Peyer's patch (tissue), 4 donors: ENCODE data around the gene MAP1A. TPM values are rescaled to one million over a fixed set of nuclear protein-coding genes. Genes with fewer than 3 reads are reported as not detected.

Source experiments
- DNase-seq, 3 donors: peaks; one replicate each; pipeline ENCODE4 v3.0.0-alpha.2; 2017 to 2019
- H3K27ac ChIP-seq, 4 donors: fragments of 200-600 bp; sonication (generic); one replicate each; pipeline ENCODE4 v1.5.1; 2016 to 2019
- H3K27me3 ChIP-seq, 2 donors: fragments of 200-600 bp; sonication (generic); one replicate each; pipeline ENCODE4 v1.5.1; 2019
- H3K36me3 ChIP-seq, 3 donors: fragments of 200-600 bp; sonication (generic); one replicate each; pipeline ENCODE4 v1.5.1; 2016 to 2019
- H3K4me1 ChIP-seq, 4 donors: fragments of 200-600 bp; sonication (generic); one replicate each; pipeline ENCODE4 v1.5.1; 2016 to 2019
- H3K4me3 ChIP-seq, 4 donors: fragments of 200-600 bp; sonication (generic); 1 replicate in 3 of 4; 2 replicates in 1 of 4; pipeline ENCODE4 v1.5.1; 2016 to 2019; ENCODE audit warnings: mild to moderate bottlenecking in 1 of 4
- H3K9me3 ChIP-seq, 4 donors: fragments of 200-600 bp; sonication (generic); one replicate each; pipeline ENCODE4 v1.5.1; 2016 to 2019; ENCODE audit warnings: mild to moderate bottlenecking in 1 of 4
- POLR2A ChIP-seq, 2 donors: fragments of 450-650 bp; IDR thresholded peaks; one replicate each; pipeline ENCODE4 v1.5.1; 2017; ENCODE audit warnings: antibody characterized with exemption in 2 of 2, mild to moderate bottlenecking in 2 of 2, moderate library complexity in 2 of 2
- total RNA-seq, 4 donors: library from RNA; depleted of rRNA; stranded (reverse); fragments of >200 nt; gene quantifications; one replicate each; pipeline ENCODE4 v1.1.0, GENCODE V29; 2016
- TF ChIP-seq, protein P1 (sequence below), 6 experiments: fragments of 450-650 bp in 4 of 6; fragments of 200-600 bp in 2 of 6; sonication (generic) in 1 of 6; IDR thresholded peaks; one replicate each; pipeline ENCODE4 v1.5.1; 2017 to 2019; ENCODE audit warnings: antibody characterized with exemption in 6 of 6, mild to moderate bottlenecking in 3 of 6, moderate library complexity in 1 of 6

MAP1A gene
- total RNA-seq, 4 donors from 2014 or later: 1.2 to 14.9 (median 4.4) TPM

DNA sequence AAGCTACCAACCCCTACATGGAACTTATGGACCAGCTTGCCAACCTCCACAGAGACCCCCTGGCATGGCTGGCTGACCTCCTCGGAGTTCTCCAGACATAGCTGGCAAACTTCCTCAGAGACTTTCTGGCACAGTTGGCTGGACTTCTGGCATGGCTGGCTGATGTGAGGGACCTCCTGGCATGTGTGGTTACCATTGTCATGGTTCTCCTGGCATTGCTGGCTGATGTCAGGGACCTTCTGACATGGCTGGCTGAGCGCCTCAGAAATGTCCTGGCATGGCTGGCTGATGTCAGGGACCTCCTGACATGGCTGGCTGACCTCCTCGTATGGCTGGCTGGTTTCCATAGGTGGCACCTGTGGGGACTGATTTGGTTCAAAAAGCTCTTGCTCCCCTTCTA lies 17.5 kb downstream of the MAP1A start:
- TF ChIP-seq, protein P1, sequence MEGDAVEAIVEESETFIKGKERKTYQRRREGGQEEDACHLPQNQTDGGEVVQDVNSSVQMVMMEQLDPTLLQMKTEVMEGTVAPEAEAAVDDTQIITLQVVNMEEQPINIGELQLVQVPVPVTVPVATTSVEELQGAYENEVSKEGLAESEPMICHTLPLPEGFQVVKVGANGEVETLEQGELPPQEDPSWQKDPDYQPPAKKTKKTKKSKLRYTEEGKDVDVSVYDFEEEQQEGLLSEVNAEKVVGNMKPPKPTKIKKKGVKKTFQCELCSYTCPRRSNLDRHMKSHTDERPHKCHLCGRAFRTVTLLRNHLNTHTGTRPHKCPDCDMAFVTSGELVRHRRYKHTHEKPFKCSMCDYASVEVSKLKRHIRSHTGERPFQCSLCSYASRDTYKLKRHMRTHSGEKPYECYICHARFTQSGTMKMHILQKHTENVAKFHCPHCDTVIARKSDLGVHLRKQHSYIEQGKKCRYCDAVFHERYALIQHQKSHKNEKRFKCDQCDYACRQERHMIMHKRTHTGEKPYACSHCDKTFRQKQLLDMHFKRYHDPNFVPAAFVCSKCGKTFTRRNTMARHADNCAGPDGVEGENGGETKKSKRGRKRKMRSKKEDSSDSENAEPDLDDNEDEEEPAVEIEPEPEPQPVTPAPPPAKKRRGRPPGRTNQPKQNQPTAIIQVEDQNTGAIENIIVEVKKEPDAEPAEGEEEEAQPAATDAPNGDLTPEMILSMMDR (IDR thresholded peaks at IDR 0.05): no peak
- TF ChIP-seq POLR2A (IDR thresholded peaks at IDR 0.05): no peak
- H3K27ac ChIP-seq: no peak overlapping the region

DNA sequence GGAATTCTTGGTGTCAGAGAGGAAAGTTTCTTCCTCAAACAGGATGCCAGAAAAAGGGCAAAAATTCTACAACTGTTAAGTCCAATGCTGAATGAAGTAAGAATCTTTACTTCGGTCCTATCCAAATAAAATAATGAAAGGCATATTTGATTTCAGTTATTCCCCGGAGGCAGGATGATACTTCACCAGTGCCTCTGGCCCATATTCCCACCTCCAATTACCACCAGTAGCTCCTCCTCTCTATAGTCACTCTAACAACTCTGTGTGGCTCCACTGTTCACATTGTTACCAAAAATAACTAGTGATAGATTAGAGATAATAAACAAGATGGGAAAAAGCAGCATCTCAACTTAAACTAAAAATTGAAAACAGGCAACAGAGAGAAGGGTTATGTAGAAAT lies 20.7 kb downstream of the MAP1A start:
- Histone ChIP-seq H3K4me3 (no peak overlapping the region), H3K4me1 (no peaks in the 10 kb centered on the region), H3K27me3 (no peaks in the 10 kb centered on the region), H3K36me3 (peaks cover 0 to 15% (median 0%) of the 10 kb centered on the region in 3 donors), H3K9me3 (no peaks in the 10 kb centered on the region), H3K27ac (no peak overlapping the region)
- TF ChIP-seq, protein P1 (IDR thresholded peaks at IDR 0.05): no peak
- no peak for TF ChIP-seq POLR2A (IDR thresholded peaks at IDR 0.05)
- DNase-seq: no peak

More for the DNA sequence above, 17.5 kb downstream of the MAP1A start:
- no peaks in the 10 kb centered on the region for H3K27me3 ChIP-seq
- H3K9me3 ChIP-seq: no peaks in the 10 kb centered on the region
- H3K36me3 ChIP-seq: peaks cover 0 to 15% (median 0%) of the 10 kb centered on the region in 3 donors
- H3K4me1 ChIP-seq: no peaks in the 10 kb centered on the region
- no peak for DNase-seq
- no peak overlapping the region for H3K4me3 ChIP-seq

DNA sequence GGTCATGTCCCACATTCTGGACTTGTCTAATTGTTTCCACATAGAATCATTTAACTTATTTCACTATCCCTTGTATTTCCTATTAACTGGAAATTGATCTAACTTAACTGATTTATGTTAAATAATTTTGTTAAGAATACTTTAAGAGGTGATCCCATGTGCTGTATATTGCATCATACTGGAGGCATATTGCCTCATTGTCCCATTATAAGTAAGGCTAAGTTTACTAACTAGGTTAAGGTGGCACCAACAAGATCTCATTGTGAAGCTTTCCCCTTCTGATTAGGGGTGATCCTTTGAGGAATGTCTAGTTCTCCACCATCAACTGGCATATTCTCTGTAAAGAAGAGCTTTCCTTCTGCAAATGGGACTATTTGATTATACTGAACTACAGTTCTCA lies 24.4 kb downstream of the MAP1A start:
- H3K27me3 ChIP-seq: no peaks in the 10 kb centered on the region
- H3K9me3 ChIP-seq: no peaks in the 10 kb centered on the region
- H3K4me1 ChIP-seq: no peaks in the 10 kb centered on the region
- no peak for DNase-seq
- H3K4me3 ChIP-seq: no peak overlapping the region
- H3K27ac ChIP-seq: no peak overlapping the region
- no peak for TF ChIP-seq POLR2A (IDR thresholded peaks at IDR 0.05)
- TF ChIP-seq, protein P1 (IDR thresholded peaks at IDR 0.05): no peak
- H3K36me3 ChIP-seq: peaks cover 0 to 4% (median 0%) of the 10 kb centered on the region in 3 donors

DNA sequence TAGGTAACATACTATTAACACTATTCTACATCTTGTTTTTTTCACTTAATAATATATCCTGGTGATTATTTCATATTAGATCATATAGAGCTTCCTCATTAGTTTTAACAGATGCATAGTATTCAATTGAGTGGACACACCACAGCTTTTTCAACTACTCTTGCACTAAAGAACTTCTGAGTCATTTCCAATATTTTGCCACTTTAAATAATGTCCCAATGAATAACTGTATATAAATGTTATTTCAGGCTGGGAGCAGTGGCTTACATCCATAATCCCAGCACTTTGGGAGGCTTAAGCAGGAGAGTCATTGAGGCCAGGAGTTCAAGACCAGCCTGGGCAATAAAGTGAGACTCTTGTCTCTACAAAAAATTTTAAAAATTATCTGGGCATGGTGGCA lies 26.9 kb downstream of the MAP1A start:
- no peak for DNase-seq
- TF ChIP-seq, protein P1 (IDR thresholded peaks at IDR 0.05): no peak
- no peak for TF ChIP-seq POLR2A (IDR thresholded peaks at IDR 0.05)
- no peak overlapping the region for H3K27ac ChIP-seq
- H3K4me1 ChIP-seq: no peaks in the 10 kb centered on the region
- H3K36me3 ChIP-seq: peaks cover 0 to 22% (median 0%) of the 10 kb centered on the region in 3 donors
- no peaks in the 10 kb centered on the region for H3K27me3 ChIP-seq
- H3K9me3 ChIP-seq: no peaks in the 10 kb centered on the region
- H3K4me3 ChIP-seq: no peak overlapping the region

DNA sequence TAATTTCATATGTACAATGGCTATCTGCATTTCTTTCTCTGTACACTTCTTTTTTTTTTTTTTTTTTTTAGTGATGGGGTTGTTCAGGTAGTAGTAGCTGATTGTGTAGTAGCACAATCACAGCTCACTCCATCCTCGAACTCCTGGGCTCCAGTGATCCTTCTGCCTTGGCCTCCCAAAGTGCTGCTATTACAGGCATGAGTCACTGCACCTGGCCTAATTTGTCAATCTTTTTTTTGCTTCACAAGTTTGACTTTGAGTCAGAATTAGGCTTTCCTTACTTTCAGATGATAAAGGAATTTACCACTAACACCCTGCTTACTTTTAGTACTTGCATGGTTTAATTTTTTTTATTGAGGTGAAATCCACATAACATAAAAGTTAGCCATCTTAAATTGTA lies 28.0 kb downstream of the MAP1A start:
- peaks cover 0 to 23% (median 0%) of the 10 kb centered on the region in 3 donors for H3K36me3 ChIP-seq
- no peak for DNase-seq
- TF ChIP-seq, protein P1 (IDR thresholded peaks at IDR 0.05): no peak
- no peak for TF ChIP-seq POLR2A (IDR thresholded peaks at IDR 0.05)
- no peaks in the 10 kb centered on the region for H3K9me3 ChIP-seq
- no peak overlapping the region for H3K4me3 ChIP-seq
- H3K4me1 ChIP-seq: no peaks in the 10 kb centered on the region
- H3K27ac ChIP-seq: no peak overlapping the region
- no peaks in the 10 kb centered on the region for H3K27me3 ChIP-seq

DNA sequence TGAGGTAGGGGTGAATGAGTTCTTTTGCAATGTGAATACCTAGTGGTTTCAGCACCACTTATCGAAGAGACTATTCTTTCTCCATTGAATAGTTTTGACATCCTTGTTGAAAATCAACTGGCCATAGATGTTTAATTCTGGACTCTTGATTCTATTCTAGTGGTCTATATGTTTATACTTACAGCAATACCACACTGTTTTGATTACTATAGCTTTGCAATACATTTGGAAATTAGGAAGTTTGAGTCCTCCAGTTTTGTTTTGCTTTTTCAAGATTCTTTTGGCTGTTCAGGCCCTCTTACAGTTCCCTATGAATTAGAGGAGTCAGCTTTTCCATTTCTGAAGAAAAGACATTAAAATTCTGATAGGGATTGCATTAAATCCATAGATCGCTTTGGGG lies 30.1 kb downstream of the MAP1A start:
- no peak for DNase-seq
- no peaks in the 10 kb centered on the region for H3K27me3 ChIP-seq
- H3K4me1 ChIP-seq: no peaks in the 10 kb centered on the region
- H3K27ac ChIP-seq: no peak overlapping the region
- H3K9me3 ChIP-seq: no peaks in the 10 kb centered on the region
- TF ChIP-seq POLR2A (IDR thresholded peaks at IDR 0.05): no peak
- TF ChIP-seq, protein P1 (IDR thresholded peaks at IDR 0.05): no peak
- peaks cover 0 to 23% (median 0%) of the 10 kb centered on the region in 3 donors for H3K36me3 ChIP-seq
- no peak overlapping the region for H3K4me3 ChIP-seq
